ENCODE measurements around the gene NAPA. TPM values are rescaled to one million over a fixed set of nuclear protein-coding genes. Genes with fewer than 3 reads are reported as not detected.

Gene NAPA
- total and polyA plus RNA-seq, 2 of the 13 experiments (the other 11 are each of a cell fraction or from before 2014, with no cell fraction given), result 32.6 to 65.9 TPM

- DNase-seq (ENCODE audit: low spot score), result no peak
- BruUV-seq (replicated peaks), result TSS peak; percentile 55
- peak overlapping the region; percentile 90 for H3K4me2 ChIP-seq (ENCODE audit: low read depth, low read length)
- peaks cover 0 to 3% of the 10 kb centered on the region in 2 experiments; a peak in 1 of 5 replicates for H3K36me3 ChIP-seq (replicated peaks in 1 of 2; ENCODE audit: control insufficient read depth in 1 of 2, insufficient read depth in 2 of 2, low read length in 2 of 2)
- H3K4me1 ChIP-seq (ENCODE audit: insufficient read depth, low read length), result peaks cover 33% of the 10 kb centered on the region
- WGBS (ENCODE audit: low lambda C conversion rate), result 3% methylated on average over 29 of the region's 40 CpGs
- H3K9ac ChIP-seq (ENCODE audit: insufficient read depth, low read depth, low read length), result peak overlapping the region; percentile 92
- POLR2A ChIA-PET, result interaction anchor here (1.7 to 2.4 kb wide), 2 partner anchors 11 to 30 kb away, joined by 3 to 6 read pairs; partner anchors contain the start of gene KPTN
- peak overlapping the region; percentile 93 to 99 (median 98) for H3K4me3 ChIP-seq (replicated peaks in 1 of 3; ENCODE audit: insufficient read depth in 1 of 3, low read depth in 2 of 3, low read length in 3 of 3)
- in situ Hi-C loops (cut with HindIII; ENCODE audit: extremely low pct_ligation_motif_present, low pct_unique_long_range_greater_than_20kb), result no loop called here
- H3K79me2 ChIP-seq (ENCODE audit: insufficient read depth, low read length), result peaks cover 49% of the 10 kb centered on the region
- intact Hi-C loops (cut with micrococcal nuclease; ENCODE audit: unreplicated experiment), result no loop called here
- CTCF ChIA-PET (ENCODE audit: low intra/inter-chr PET ratio, low total read pairs), result interaction anchor here (1.9 kb wide), 1 partner anchor 78 kb away, joined by 14 read pairs; no protein-coding TSS in a partner anchor
- peak; percentile 25 for ATAC-seq
- no peaks in the 10 kb centered on the region for H3K9me3 ChIP-seq (ENCODE audit: low read length)
- no peaks in the 10 kb centered on the region; a peak in 1 of 5 replicates for H3K27me3 ChIP-seq (ENCODE audit: control insufficient read depth in 1 of 2, insufficient read depth in 2 of 2, low read length in 2 of 2)
- no peak overlapping the region for H2AFZ ChIP-seq (ENCODE audit: low read length)
- H3K27ac ChIP-seq (ENCODE audit: extremely low read length, insufficient read depth, low read length), result peak overlapping the region; percentile 87
- no peak for FAIRE-seq
- H4K20me1 ChIP-seq (ENCODE audit: insufficient read depth, low read length), result no peaks in the 10 kb centered on the region
- TF ChIP-seq RFX1 (IDR thresholded peaks at IDR 0.05) (no peak), ZNF562 (CRISPR knock-in tag; IDR thresholded peaks at IDR 0.05; ENCODE audit: borderline replicate concordance) (no peak), RFXANK (CRISPR knock-in tag; IDR thresholded peaks at IDR 0.05) (no peak), SKI (IDR thresholded peaks at IDR 0.05; ENCODE audit: partially characterized antibody) (no peak), ZNF335 (CRISPR knock-in tag; IDR thresholded peaks at IDR 0.05) (no peak), PRMT3 (CRISPR knock-in tag; IDR thresholded peaks at IDR 0.05; ENCODE audit: borderline replicate concordance, low read depth) (no peak), ZKSCAN1 (IDR thresholded peaks at IDR 0.05; ENCODE audit: low read length) (no peak), SRY (CRISPR knock-in tag; IDR thresholded peaks at IDR 0.05) (no peak), ISL2 (CRISPR knock-in tag; IDR thresholded peaks at IDR 0.05) (no peak), ZNF143 (CRISPR knock-in tag; IDR thresholded peaks at IDR 0.05) (no peak), TMF1 (CRISPR knock-in tag; IDR thresholded peaks at IDR 0.05; ENCODE audit: low read depth) (0 out of 2 replicates have a peak, but pooled peaks have one; percentile 12), HMG20B (CRISPR knock-in tag; conservative IDR thresholded peaks at IDR 0.05) (no peak), AGO2 (optimal IDR thresholded peaks at IDR 0.05; ENCODE audit: low read depth, low read length) (peak; percentile 54), SP5 (CRISPR knock-in tag; IDR thresholded peaks at IDR 0.05; ENCODE audit: borderline replicate concordance, low read depth) (no peak), NAIF1 (CRISPR knock-in tag; IDR thresholded peaks at IDR 0.05; ENCODE audit: borderline replicate concordance) (no peak), ETV5 (CRISPR knock-in tag; IDR thresholded peaks at IDR 0.05; ENCODE audit: borderline replicate concordance) (no peak), EEA1 (CRISPR knock-in tag; IDR thresholded peaks at IDR 0.05; ENCODE audit: borderline replicate concordance) (peak; percentile 40), ZNF724P (CRISPR knock-in tag; IDR thresholded peaks at IDR 0.05; ENCODE audit: borderline replicate concordance) (no peak), SSRP1 (CRISPR knock-in tag; IDR thresholded peaks at IDR 0.05) (no peak), ZNF576 (CRISPR knock-in tag; IDR thresholded peaks at IDR 0.05) (0 out of 2 replicates have a peak, but pooled peaks have one; percentile 33), ZNF792 (CRISPR knock-in tag; IDR thresholded peaks at IDR 0.05) (no peak), ATRX (CRISPR knock-in tag; IDR thresholded peaks at IDR 0.05; ENCODE audit: borderline replicate concordance) (no peak), SMAD1 (CRISPR knock-in tag; IDR thresholded peaks at IDR 0.05; ENCODE audit: borderline replicate concordance, low read depth) (no peak), CC2D1A (CRISPR knock-in tag; IDR thresholded peaks at IDR 0.05) (no peak), ARNTL (CRISPR knock-in tag; IDR thresholded peaks at IDR 0.05) (no peak), NPAS2 (CRISPR knock-in tag; IDR thresholded peaks at IDR 0.05; ENCODE audit: borderline replicate concordance) (0 out of 2 replicates have a peak, but pooled peaks have one; percentile 45), ZNF367 (CRISPR knock-in tag; IDR thresholded peaks at IDR 0.05; ENCODE audit: borderline replicate concordance) (no peak), ZNF652 (CRISPR knock-in tag; IDR thresholded peaks at IDR 0.05; ENCODE audit: borderline replicate concordance, low read depth) (no peak), ZNF737 (CRISPR knock-in tag; IDR thresholded peaks at IDR 0.05; ENCODE audit: borderline replicate concordance) (0 out of 2 replicates have a peak, but pooled peaks have one; percentile 69)
Measured at GRCh38 chr19:47514151-47514868, 553 bp downstream of the NAPA start.
